DMS153 treated with DMSO at 0.1 percent for 48 hours (cell line): ENCODE measurements around the gene STK17A.

Source experiments
- DNase-seq: peaks from one replicate; lab custom pipeline; 2025; ENCODE audit not compliant: unreplicated experiment; lab: John Stamatoyannopoulos, UW

STK17A gene

GRCh38 chr7:43582503-43583423 lies at the start of gene STK17A:
Gene STK17A (plus strand): TSS chr7:43583108. CDS start chr7:43583244, 136 bp downstream.
- DNase-seq, result peak; percentile 99

- no peak for DNase-seq
These were observed 49.0 kb upstream of the STK17A start for GRCh38 chr7:43533801-43534479.

- DNase-seq, result no peak
These were observed 47.9 kb upstream of the STK17A start for GRCh38 chr7:43535031-43535451.

GRCh38 chr7:43535810-43536585 lies 46.9 kb upstream of the STK17A start:
- no peak for DNase-seq

- no peak for DNase-seq
These were observed 46.1 kb upstream of the STK17A start for GRCh38 chr7:43536773-43537172.

GRCh38 chr7:43537765-43538403 lies 45.0 kb upstream of the STK17A start:
- DNase-seq, result no peak

- no peak for DNase-seq
These were observed 44.5 kb upstream of the STK17A start for GRCh38 chr7:43538404-43538771.

- DNase-seq, result no peak
These were observed 42.4 kb upstream of the STK17A start for GRCh38 chr7:43540471-43540870.

- no peak for DNase-seq
These were observed 40.2 kb upstream of the STK17A start for GRCh38 chr7:43542716-43543115.

- no peak for DNase-seq
These were observed 36.7 kb upstream of the STK17A start for GRCh38 chr7:43546231-43546630.

- DNase-seq, result no peak
These were observed 32.5 kb upstream of the STK17A start for GRCh38 chr7:43550427-43550826.

- DNase-seq, result no peak
These were observed 30.8 kb upstream of the STK17A start for GRCh38 chr7:43552122-43552521.

- DNase-seq, result no peak
These were observed 28.9 kb upstream of the STK17A start for GRCh38 chr7:43553999-43554398.

GRCh38 chr7:43554423-43554822 lies 28.5 kb upstream of the STK17A start:
- no peak for DNase-seq

- no peak for DNase-seq
These were observed 24.9 kb upstream of the STK17A start for GRCh38 chr7:43557831-43558495.

GRCh38 chr7:43559171-43559945 lies 23.6 kb upstream of the STK17A start:
- no peak for DNase-seq

GRCh38 chr7:43559946-43560335 lies 23.0 kb upstream of the STK17A start:
- no peak for DNase-seq

- DNase-seq, result no peak
These were observed 22.1 kb upstream of the STK17A start for GRCh38 chr7:43560742-43561330.

GRCh38 chr7:43562383-43562782 lies 20.5 kb upstream of the STK17A start:
- DNase-seq, result no peak
